Measurements from ENCODE around the gene CCDC57. TPM values are rescaled to one million over a fixed set of nuclear protein-coding genes. Genes with fewer than 3 reads are reported as not detected.

CCDC57 gene
- total RNA-seq, 1 donor from 2014 or later = 50.6 TPM

- no peak for DNase-seq (ENCODE audit: low spot score)
- intact Hi-C loops (cut with DNase I) = no loop called here
Measured at GRCh38 chr17:82247182-82247823, 34.7 kb upstream of the CCDC57 start.

GRCh38 chr17:82246365-82247181, 33.9 kb upstream of the CCDC57 start:
- DNase-seq (ENCODE audit: low spot score) (peak; percentile 71), ATAC-seq (peak; percentile 33)
- intact Hi-C loops (cut with DNase I) = no loop called here

More at GRCh38 chr17:82247182-82247823, 34.7 kb upstream of the CCDC57 start:
- ATAC-seq = no peak

GRCh38 chr17:82246040-82246364, 33.4 kb upstream of the CCDC57 start:
- ATAC-seq (no peak), DNase-seq (ENCODE audit: low spot score) (no peak)
- intact Hi-C loops (cut with DNase I) = no loop called here

GRCh38 chr17:82245134-82246039, 32.7 kb upstream of the CCDC57 start:
- intact Hi-C loops (cut with DNase I) = no loop called here
- ATAC-seq (no peak), DNase-seq (ENCODE audit: low spot score) (no peak)

GRCh38 chr17:82244413-82245133, 31.9 kb upstream of the CCDC57 start:
- ATAC-seq = no peak
- no peak for DNase-seq (ENCODE audit: low spot score)
- intact Hi-C loops (cut with DNase I) = no loop called here

GRCh38 chr17:82243648-82244412, 31.2 kb upstream of the CCDC57 start:
- no peak for DNase-seq (ENCODE audit: low spot score)
- ATAC-seq = no peak
- intact Hi-C loops (cut with DNase I) = no loop called here

GRCh38 chr17:82242977-82243647, 30.5 kb upstream of the CCDC57 start:
- intact Hi-C loops (cut with DNase I) = no loop called here
- DNase-seq (ENCODE audit: low spot score) = peak; percentile 89

GRCh38 chr17:82242698-82242976, 30.0 kb upstream of the CCDC57 start:
- peak; percentile 62 for DNase-seq (ENCODE audit: low spot score)
- intact Hi-C loops (cut with DNase I) = no loop called here
- ATAC-seq = no peak

More at GRCh38 chr17:82242977-82243647, 30.5 kb upstream of the CCDC57 start:
- ATAC-seq = peak; percentile 51

GRCh38 chr17:82241926-82242697, 29.5 kb upstream of the CCDC57 start:
- DNase-seq (ENCODE audit: low spot score) (peak; percentile 66), ATAC-seq (peak; percentile 49)
- intact Hi-C loops (cut with DNase I) = no loop called here

- ATAC-seq (peak; percentile 71), DNase-seq (ENCODE audit: low spot score) (peak; percentile 89)
- intact Hi-C loops (cut with DNase I) = no loop called here
Measured at GRCh38 chr17:82241183-82241925, 28.7 kb upstream of the CCDC57 start.

- intact Hi-C loops (cut with DNase I) = no loop called here
- no peak for DNase-seq (ENCODE audit: low spot score)
- ATAC-seq = no peak
Measured at GRCh38 chr17:82240506-82241182, 28.0 kb upstream of the CCDC57 start.

GRCh38 chr17:82239926-82240505, 27.4 kb upstream of the CCDC57 start:
- no peak for DNase-seq (ENCODE audit: low spot score)
- no peak for ATAC-seq
- intact Hi-C loops (cut with DNase I) = loop anchor here (5.0 kb wide), 1 partner anchor 82 kb away; no protein-coding TSS in a partner anchor

- DNase-seq (ENCODE audit: low spot score) (no peak), ATAC-seq (no peak)
- intact Hi-C loops (cut with DNase I) = loop anchor here (5.0 kb wide), 1 partner anchor 83 kb away; no protein-coding TSS in a partner anchor
Measured at GRCh38 chr17:82239401-82239925, 26.8 kb upstream of the CCDC57 start.

- ATAC-seq = peak; percentile 15
- peak; percentile 78 for DNase-seq (ENCODE audit: low spot score)
- intact Hi-C loops (cut with DNase I) = loop anchor here (5.0 kb wide), 1 partner anchor 84 kb away; no protein-coding TSS in a partner anchor
Measured at GRCh38 chr17:82238472-82239201, 26.0 kb upstream of the CCDC57 start.
